ENCODE measurements around the gene ITPK1.

DNA sequence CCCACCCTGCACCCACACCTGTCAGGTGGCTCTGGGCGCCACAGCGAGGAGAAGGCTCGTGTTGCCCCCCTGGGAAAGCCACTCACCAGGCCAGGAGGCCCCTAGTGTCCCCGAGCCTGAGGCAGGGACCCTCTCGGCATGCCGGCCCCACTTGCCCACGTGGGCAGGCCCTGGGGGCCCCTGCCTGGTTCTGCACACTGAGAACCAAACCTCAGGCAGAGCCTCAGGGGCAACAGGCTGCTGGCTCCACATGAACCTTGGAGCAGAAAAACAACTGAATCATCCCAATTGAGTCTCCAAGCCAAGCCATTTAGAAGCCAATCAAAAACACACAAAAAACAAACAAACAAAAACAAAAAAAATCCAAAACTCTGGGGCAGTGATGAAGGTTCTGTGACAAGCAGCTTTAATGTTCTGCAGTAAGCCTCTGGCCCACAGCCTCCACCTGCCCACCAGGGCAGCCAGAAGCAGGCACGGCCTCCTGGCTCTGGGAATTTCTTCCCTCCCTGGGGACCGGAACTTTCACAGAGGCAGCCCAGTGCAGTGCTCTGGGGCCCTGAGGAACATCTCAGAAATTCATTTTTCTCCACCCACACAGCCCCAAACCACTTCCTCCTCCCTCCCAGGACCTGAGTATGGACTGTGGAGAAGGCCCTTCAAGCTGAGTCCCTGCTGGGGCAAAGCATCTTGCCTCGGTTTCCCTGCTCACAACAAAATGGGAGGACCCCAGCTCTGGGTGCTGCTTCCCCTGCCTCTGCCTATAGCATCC is 102.6 kb downstream of the ITPK1 start:
- TF ChIP-seq ZNF462 (CRISPR knock-in tag; IDR thresholded peaks at IDR 0.05): no peak
- no peak for TF ChIP-seq CTCF (conservative IDR thresholded peaks at IDR 0.05; ENCODE audit: low read depth in 2 of 2)
- TF ChIP-seq CREB1 (CRISPR knock-in tag; IDR thresholded peaks at IDR 0.05; ENCODE audit: low read depth): no peak
- TF ChIP-seq EZH2 (IDR thresholded peaks at IDR 0.05; ENCODE audit: low read depth, unreplicated experiment): no peak

All from GM23338 (cell line).